Peyer's patch (tissue), 4 donors: Measurements from ENCODE around the gene NEK7.

Experiments
- POLR2A ChIP-seq, 2 donors: fragments of 450-650 bp; IDR thresholded peaks; one replicate each; pipeline ENCODE4 v1.5.1; 2017; ENCODE audit warnings: antibody characterized with exemption in 2 of 2, mild to moderate bottlenecking in 2 of 2, moderate library complexity in 2 of 2
- TF ChIP-seq, protein P1 (sequence below), 6 experiments: fragments of 450-650 bp in 4 of 6; fragments of 200-600 bp in 2 of 6; sonication (generic) in 1 of 6; IDR thresholded peaks; one replicate each; pipeline ENCODE4 v1.5.1; 2017 to 2019; ENCODE audit warnings: antibody characterized with exemption in 6 of 6, mild to moderate bottlenecking in 3 of 6, moderate library complexity in 1 of 6

DNA sequence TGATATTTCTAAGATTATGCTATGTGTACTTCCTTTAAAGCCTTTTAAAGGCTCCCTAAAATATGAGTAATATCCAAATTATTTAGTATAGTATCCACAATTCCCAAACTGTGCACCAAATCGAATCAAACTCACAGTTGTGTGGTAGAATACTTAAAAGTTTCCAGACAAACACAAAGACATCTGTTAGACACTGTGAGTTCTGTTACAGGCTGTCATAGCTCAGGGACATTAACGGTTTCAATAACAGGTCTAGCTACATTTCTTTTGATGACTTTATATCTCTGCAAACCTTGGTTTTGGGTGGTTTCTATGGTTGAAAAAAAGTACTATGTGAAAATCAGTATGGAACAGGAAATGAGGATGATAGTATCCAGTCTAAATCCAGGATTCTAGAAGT is 36.9 kb upstream of the NEK7 start:
- TF ChIP-seq POLR2A (IDR thresholded peaks at IDR 0.05): no peak
- TF ChIP-seq, protein P1, sequence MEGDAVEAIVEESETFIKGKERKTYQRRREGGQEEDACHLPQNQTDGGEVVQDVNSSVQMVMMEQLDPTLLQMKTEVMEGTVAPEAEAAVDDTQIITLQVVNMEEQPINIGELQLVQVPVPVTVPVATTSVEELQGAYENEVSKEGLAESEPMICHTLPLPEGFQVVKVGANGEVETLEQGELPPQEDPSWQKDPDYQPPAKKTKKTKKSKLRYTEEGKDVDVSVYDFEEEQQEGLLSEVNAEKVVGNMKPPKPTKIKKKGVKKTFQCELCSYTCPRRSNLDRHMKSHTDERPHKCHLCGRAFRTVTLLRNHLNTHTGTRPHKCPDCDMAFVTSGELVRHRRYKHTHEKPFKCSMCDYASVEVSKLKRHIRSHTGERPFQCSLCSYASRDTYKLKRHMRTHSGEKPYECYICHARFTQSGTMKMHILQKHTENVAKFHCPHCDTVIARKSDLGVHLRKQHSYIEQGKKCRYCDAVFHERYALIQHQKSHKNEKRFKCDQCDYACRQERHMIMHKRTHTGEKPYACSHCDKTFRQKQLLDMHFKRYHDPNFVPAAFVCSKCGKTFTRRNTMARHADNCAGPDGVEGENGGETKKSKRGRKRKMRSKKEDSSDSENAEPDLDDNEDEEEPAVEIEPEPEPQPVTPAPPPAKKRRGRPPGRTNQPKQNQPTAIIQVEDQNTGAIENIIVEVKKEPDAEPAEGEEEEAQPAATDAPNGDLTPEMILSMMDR (IDR thresholded peaks at IDR 0.05): no peak
